IPS DF 19.7 (cell line): ENCODE data around the gene CXXC5.
"Not testable (repeated sequence)": the region's sequence is repeated elsewhere in the genome, so short reads cannot be mapped to it uniquely, and the experiment has no call there.

Experiments
- DNase-seq: peaks from one replicate; pipeline ENCODE4 v3.0.0-alpha.2; 2013; ENCODE audit warnings: low read depth, low spot score

CXXC5 gene

DNA sequence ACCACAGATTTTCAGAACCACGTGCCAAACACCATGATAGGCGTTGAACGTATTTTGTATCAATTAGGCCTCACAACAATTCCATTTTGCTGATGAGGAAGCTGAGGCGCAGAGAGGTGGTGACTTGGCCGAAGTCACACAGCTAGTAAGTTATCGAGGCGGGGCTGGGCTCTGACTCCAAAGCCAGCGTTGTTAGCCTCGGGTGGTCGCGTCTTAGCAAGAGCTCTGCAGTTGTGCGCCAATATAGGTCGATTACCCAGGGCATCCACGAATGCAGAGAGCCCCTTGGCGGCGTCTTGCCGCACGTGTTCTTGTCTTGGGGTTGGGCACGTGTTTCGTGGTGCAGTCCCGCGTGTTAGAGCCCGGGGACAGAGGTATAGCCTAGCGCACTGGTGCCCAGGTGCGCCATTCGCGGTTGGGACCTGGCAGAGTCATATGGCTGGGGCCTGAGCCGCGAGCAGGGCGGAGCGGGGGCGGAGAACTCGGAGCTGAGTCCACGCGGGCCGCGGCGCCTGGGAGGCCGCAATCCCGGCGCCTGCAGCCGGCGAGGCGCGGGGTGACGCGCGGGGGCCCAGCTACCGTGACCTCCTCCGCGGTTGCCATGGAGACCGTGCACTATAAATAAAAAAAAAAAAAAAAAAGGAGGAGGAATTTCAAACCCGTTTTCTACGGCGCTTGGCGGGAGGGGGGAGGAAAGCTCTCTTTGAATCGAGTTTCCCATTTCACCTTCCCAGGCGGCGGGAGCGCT, 62.3 kb downstream of the CXXC5 start:
- no peak for DNase-seq

- no peak for DNase-seq
These were observed 63.1 kb downstream of the CXXC5 start for GRCh38 chr5:139711067-139711905.

DNA sequence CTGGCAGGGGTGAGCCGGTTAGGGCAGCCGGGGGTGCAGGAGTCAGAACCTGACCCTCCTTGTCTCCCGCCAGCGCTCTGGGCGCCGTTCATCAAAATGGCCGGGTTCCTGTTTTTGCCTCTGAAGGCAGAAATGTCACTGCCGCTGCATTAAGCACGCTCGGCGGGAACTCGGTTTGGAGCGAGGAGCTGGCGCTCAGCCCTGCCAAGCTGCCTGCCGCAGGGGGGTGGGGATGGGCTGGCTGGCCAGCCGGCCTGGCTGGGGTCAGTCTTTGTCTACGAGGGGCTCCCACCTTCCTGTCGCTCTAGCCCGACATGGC, 63.7 kb downstream of the CXXC5 start:
- DNase-seq, result no peak

- no peak for DNase-seq
These were observed 64.3 kb downstream of the CXXC5 start for GRCh38 chr5:139712412-139712811.

GRCh38 chr5:139713898-139714297, 65.7 kb downstream of the CXXC5 start:
- not testable (repeated sequence) for DNase-seq

- no peak for DNase-seq
These were observed 69.1 kb downstream of the CXXC5 start for GRCh38 chr5:139717221-139717620.

GRCh38 chr5:139718403-139718802, 70.3 kb downstream of the CXXC5 start:
- DNase-seq, result not testable (repeated sequence)

- not testable (repeated sequence) for DNase-seq
These were observed 71.8 kb downstream of the CXXC5 start for GRCh38 chr5:139719970-139720369.

- no peak for DNase-seq
These were observed 75.9 kb downstream of the CXXC5 start for GRCh38 chr5:139723986-139724587.

DNA sequence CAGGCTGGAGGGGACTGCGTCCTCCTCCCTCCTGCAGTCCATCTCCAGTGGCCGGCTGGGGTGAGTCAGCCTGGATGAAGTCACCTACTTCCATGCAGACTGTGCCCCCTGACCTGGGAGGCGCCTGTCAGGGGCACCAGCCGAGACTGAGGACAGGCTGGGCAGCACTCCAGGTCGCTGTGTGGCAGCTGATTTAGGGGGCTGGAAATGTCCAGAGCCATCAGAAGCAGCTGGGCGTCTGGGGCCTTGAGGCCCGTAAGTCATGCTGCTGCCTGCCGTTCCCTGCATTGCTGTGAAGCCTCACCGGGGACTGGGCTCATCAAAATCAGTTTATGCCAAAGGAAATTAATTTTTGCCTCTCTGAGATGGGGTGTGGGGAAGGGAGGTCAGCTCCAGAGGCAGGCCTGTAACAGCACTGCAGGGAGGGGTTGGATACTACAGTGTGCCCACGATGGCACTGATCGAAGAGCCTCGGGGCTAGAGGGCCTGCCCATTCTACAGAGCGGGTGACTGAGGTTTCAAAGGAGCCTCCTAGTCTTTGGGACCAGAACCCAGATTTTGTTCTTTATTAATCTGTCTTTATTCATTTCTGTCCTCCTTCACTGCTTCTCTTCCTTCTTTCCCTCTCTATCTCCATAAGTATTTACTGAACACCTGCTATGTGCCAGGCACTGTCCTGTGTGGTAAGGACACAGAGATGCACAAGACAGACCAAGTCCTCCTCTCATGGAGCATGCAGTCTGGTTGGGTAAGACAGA, 77.1 kb downstream of the CXXC5 start:
- no peak for DNase-seq

DNA sequence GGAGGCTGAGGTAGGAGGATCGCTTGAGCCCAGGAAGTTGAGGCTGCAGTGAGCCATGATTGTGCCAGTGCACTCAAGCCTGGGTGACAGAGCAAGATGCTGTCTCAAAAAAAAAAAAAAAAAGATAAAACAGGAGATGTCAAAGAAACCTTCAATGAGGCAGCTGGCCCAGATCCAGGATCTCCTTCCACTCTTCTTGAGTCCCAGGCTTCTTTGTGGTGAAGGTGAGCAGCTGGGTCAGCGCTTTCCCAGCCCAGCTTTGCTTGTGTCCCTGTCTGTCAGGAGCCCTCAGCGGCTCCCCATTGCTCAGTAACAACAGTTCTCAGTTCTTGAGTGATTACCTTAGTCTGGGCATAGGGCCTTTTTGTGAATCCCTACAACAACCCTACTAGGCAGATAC, 78.1 kb downstream of the CXXC5 start:
- no peak for DNase-seq

GRCh38 chr5:139727615-139728014, 79.5 kb downstream of the CXXC5 start:
- DNase-seq, result not testable (repeated sequence)

DNA sequence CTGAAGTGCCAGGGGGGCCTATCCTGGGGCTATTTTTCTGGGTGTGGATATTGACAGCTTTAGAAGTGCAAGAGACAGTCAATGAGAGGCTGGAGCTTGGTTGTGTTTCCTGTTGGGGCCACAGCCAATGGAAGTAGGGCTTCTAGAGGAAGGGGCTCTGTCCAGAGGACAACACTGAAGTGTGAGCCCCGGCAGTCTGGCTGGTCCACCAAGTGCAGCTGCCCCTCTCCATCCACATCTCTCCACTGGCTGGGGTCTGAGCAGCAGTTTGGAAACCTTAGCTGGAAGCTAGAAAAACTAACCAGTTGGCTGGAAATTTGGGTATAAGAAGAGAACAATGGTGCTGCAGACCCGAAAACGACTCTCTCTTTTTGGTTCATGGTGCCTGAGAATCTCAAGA, 83.1 kb downstream of the CXXC5 start:
- DNase-seq, result no peak

GRCh38 chr5:139732019-139732418, 83.9 kb downstream of the CXXC5 start:
- DNase-seq, result no peak

DNA sequence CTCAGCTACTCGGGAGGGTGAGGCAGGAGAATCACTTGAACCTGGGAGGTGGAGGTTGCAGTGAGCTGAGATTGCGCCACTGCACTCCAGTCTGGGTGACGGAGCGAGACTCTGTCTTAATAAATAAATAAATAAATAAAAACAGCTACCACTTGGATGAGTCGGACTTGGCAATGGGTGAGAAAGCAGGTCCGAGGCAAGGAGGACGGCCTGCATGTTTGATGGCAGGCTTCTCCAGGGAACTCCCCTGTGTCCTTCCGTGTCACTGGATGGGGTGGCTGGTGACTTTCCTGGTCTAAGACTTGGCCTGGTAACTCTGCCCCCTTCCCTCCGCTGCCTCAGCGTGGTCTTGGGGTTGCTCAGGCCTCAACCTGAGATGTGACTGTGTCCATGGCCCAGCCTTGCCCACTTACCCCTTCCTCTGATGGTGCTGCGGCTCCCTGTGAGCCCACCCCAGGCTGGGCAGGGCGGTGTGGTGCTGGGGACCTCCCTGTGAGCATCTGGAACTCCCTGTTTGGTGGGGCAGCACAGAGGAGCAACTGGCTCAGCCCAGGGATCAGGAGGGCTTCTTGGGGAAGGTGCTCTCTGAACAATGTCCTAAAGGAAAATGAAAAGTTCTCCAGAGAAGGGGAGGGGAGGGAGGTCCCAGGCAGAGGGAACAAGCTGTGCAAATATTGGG, 85.0 kb downstream of the CXXC5 start:
- DNase-seq, result no peak
